HG02884 (cell line): ENCODE results near the gene NRDE2.
"Not testable (repeated sequence)": the region's sequence is repeated elsewhere in the genome, so short reads cannot be mapped to it uniquely, and the experiment has no call there.

Experiments
- ATAC-seq: cut with Tn5 transposase; IDR thresholded peaks from one replicate; pipeline ENCODE4 v1.9.1; 2021; ENCODE audit warnings: mild to moderate bottlenecking, moderate library complexity; ENCODE audit not compliant: unreplicated experiment

Gene NRDE2

DNA sequence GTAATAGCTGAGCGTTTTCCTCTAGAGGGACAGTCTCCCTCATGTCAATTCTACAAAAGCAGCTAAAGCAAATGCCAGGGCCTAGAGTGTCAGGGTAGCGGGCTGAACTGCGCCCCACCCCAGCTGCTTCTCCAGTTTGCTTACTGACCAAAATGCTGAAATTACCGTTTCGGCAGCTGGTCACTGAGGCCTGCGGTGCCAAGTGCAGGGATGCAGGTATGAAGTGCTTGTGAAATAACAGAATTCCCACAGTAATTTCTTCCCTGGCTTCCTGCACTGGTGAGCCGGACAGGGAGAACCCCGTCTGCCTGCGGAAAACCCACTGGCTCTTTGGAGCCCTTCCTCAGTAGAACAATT lies 56.3 kb downstream of the NRDE2 start:
- no peak for ATAC-seq

- ATAC-seq, result no peak
Measured at GRCh38 chr14:90274808-90275457, 56.8 kb downstream of the NRDE2 start.

DNA sequence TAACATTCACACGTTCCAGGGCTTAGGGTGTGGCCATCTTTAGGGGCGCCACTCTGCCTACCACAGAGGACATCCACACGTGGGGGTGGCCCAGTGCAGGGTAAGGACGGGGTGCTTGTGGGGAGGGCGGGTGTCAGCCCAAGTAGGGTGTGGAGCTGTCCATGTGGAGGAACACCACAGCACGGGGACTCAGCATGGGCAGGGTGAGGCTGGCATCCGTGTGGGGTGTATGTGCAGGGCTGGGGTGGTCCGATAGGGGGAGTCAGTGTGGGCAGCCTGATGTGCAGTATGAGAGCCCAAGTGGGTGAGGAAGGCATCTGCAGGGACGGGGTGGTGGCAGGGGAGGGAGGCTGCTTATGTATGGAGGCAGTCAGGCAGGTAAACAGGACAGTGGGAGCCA lies 57.7 kb downstream of the NRDE2 start:
- ATAC-seq, result no peak

GRCh38 chr14:90273532-90273931 lies 58.2 kb downstream of the NRDE2 start:
- no peak for ATAC-seq

- no peak for ATAC-seq
Measured at GRCh38 chr14:90272523-90272922, 59.2 kb downstream of the NRDE2 start.

- no peak for ATAC-seq
Measured at GRCh38 chr14:90268420-90268819, 63.3 kb downstream of the NRDE2 start.

DNA sequence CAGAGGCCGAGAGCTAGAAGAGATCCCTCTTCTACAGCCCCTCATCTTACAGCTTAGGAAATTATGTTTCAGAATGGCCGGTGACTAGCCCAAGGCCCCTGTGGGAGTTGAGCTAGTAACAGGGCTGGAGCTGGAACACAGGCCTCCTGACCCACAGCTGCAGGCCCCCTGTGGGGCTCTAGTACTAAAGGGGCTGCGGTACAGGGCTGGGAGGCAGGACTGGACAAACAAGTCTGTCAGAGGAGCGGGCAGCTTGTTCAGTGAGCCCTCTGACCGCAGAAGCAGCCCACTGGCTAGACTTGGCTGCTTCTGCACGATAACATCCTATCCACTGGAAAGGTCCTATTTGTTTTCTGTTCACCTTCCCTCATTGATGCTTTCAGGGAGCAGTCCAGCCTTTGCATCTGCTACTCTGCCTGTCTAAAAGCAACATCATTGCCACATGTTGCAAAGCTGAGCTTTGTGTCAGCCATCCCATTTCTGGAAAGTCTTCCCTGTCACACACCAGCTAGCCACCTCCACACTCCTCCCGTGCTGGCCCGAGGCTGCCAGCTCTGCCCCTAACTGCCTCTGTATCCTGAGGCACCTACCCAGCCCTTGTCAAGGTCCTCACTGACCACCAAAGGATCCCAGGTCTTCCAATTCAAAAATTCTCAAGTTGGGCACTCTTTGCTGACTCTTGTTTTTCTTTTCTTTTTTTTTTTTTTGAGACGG lies 65.1 kb downstream of the NRDE2 start:
- ATAC-seq, result no peak

DNA sequence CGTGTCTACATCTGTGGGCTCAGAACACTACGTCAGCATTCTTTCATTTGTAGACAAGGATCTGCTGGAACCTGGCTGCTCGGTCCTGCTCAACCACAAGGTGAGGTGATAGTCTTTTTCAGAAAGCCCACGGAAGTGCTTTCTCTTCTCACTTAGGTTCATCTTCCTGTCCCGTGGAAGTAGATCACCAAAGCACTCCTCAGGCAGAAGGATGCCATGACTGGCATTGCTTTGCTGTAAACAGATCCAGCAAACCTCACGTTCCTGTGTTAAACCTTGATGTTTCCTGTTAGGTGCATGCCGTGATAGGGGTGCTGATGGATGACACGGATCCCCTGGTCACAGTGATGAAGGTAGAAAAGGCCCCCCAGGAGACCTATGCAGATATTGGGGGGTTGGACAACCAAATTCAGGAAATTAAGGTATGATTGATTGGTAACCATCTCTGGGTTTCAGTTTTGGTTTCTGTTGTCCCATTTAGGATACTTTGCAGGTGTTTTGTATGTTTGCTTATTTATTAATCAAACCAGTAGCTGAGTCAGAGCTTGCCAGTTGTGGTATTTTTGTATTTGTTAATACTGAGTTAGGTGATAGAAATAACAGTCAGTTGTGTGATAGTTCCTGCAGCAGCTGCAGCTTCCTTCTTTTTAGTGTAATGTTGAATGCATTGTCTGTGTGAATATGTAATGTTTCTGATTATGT lies 67.8 kb downstream of the NRDE2 start:
- no peak for ATAC-seq

- ATAC-seq, result peak; percentile 94
Measured at GRCh38 chr14:90256354-90257131, 75.2 kb downstream of the NRDE2 start, which contains the start of gene PSMC1. PSMC1 (plus strand) TSS chr14:90256553; CDS start chr14:90256598, 45 bp downstream.

DNA sequence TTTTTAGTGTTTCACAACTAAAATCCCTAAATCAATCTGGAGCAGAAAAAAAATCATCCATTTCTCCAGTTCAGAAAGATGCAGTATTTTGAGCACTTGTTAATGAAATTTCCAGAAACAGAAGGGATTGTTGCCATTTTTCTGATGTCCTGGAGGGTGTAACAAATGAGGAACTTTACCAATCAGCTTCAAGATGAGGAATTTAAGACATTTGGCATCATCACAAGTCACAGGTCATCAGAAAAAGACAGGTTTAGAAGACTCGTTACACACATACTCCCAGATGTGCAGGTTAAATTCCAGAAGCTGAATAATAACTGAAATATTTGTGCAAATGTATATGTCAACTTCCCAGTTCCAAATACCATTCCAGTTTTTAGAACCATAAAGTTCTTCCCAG lies 75.9 kb downstream of the NRDE2 start:
- ATAC-seq, result no peak

DNA sequence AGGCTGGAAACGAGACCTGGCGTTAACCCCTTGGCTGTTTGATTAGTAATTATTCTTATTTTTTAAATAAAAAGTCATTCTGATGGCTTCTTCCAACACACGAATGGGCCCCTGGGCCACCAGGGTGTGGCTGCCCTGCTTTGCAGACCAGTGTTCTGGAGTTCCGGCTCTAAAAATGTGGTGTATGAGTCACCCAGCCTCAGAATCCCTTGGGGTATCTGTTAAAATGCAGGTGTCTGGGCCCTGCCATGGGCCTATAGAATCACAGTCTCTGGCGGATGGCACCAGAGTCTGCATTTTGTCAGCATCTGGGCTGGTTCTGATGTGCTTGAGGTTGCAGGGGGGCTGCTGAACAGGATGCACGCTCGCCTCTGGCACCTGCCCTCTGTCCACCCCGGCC lies 77.9 kb downstream of the NRDE2 start:
- ATAC-seq, result no peak

DNA sequence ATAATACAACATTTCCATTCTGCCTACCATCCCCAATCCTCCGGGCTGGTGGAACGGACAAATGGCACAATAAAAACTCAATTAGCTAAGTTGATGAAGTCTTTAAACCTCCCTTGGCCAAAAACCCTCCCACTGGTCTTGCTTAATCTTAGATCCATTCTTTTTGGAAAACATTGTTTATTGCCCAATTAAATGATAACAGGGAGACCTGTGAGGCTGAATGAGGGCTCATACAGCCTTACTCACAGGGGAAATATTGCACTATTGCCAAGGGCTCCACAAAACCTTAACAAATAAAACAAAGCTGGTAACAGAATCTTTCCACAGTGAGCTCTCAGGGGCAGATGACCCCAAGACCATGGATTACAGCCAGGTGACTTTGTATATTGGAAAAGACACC lies 83.1 kb downstream of the NRDE2 start:
- no peak for ATAC-seq

- ATAC-seq, result not testable (repeated sequence)
Measured at GRCh38 chr14:90247441-90247840, 84.3 kb downstream of the NRDE2 start.

- no peak for ATAC-seq
Measured at GRCh38 chr14:90246936-90247335, 84.8 kb downstream of the NRDE2 start.

DNA sequence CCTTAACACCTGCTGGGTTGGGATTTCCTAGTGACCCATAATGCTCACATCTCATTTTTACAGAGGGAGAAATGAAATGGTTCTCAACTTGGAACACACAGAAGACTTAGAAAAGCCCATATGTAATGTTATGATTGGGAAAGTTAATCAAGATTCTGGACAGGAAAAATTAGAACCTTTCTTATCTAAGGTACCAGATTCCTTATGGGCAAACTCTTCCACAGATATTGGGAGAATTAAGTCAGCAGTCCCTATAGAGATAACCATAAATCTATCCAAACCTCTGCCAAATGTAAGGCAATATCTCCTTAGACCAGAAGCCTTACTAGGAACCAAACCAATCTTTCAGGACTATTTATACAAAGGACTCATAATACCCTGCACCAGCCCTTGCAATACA lies 89.3 kb downstream of the NRDE2 start:
- ATAC-seq, result no peak

DNA sequence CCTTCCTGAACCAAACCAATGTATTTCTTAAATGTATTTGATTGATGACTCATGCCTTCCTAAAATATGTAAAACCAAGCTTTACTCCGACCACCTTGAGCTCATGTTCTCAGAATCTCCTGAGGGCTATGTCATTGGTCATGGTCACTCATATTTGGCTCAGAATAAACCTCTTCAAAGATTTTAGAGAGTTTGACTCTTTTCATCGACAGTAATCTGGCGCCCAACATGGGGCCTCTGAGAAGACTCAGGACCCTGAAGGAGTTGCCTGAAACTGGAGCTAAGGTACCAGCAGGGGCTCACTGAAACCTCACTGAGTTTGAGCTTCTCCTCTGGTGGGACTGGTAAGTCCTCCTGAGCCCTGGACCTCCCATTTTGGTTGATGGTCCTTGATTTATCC lies 92.6 kb downstream of the NRDE2 start:
- ATAC-seq, result no peak

GRCh38 chr14:90235179-90235976 lies 96.4 kb downstream of the NRDE2 start:
- no peak for ATAC-seq

GRCh38 chr14:90229942-90230341 lies 101.8 kb downstream of the NRDE2 start:
- not testable (repeated sequence) for ATAC-seq

GRCh38 chr14:90228478-90228877 lies 103.3 kb downstream of the NRDE2 start:
- no peak for ATAC-seq
